Measurements from ENCODE around the gene GJB4. TPM values are rescaled to one million over a fixed set of nuclear protein-coding genes. Genes with fewer than 3 reads are reported as not detected.

The GJB4 gene
- total and polyA plus RNA-seq, 7 donors = not detected

GRCh38 chr1:34745666-34746065 lies 13.9 kb upstream of the GJB4 start:
- peaks cover 0 to 13% (median 0%) of the 10 kb centered on the region in 3 donors for H3K27me3 ChIP-seq (ENCODE audit: insufficient read depth in 3 of 3, low read length in 2 of 3)

DNA sequence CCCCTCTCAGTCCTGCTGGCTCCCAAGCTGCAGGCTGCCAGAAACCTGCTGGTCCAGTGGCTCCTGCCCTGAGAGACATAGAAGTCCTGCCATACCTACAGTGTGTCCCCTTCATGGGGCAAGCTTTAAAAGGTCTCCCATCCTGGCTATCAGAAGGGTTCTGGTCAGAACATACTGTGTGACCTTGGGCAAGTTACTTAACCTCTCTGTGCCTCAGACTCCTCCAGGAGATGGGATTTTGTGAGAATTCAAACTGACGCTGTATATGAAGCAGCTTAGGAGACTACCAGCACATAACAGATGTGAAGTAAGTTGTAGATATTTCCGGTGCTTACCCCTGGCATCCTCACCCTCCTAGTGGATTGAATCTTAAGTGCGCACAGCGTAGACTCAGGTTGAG lies 13.4 kb upstream of the GJB4 start:
- no peaks in the 10 kb centered on the region for H3K4me1 ChIP-seq
- H3K27me3 ChIP-seq (ENCODE audit: insufficient read depth in 3 of 3, low read length in 2 of 3) = peaks cover 0 to 13% (median 0%) of the 10 kb centered on the region in 3 donors
- H3K9me3 ChIP-seq = no peaks in the 10 kb centered on the region
- no peak overlapping the region for H3K27ac ChIP-seq
- whole genome bisulfite sequencing, 3 donors = 81 to 84% (median 81%) methylated on average over 4 of the region's 4 CpGs
- no peak overlapping the region for H3K4me3 ChIP-seq
- DNase-seq (no peak), ATAC-seq (no peak)
- H3K36me3 ChIP-seq (ENCODE audit: insufficient read depth in 1 of 2, low read depth in 1 of 2) = no peaks in the 10 kb centered on the region
- intact Hi-C loops (cut with DNase I) = no loop called here
- no peak for TF ChIP-seq CTCF (IDR thresholded peaks at IDR 0.05)

More at GRCh38 chr1:34745666-34746065, 13.9 kb upstream of the GJB4 start:
- Histone ChIP-seq H3K4me1 (no peaks in the 10 kb centered on the region), H3K4me3 (no peak overlapping the region), H3K27ac (no peak overlapping the region), H3K36me3 (ENCODE audit: insufficient read depth in 1 of 2, low read depth in 1 of 2) (no peaks in the 10 kb centered on the region), H3K9me3 (no peaks in the 10 kb centered on the region)
- DNase-seq = no peak
- intact Hi-C loops (cut with DNase I) = no loop called here
- WGBS, 3 donors = 69 to 89% (median 83%) methylated on average over 5 of the region's 5 CpGs
- no peak for ATAC-seq
- TF ChIP-seq CTCF (IDR thresholded peaks at IDR 0.05) = no peak

- intact Hi-C loops (cut with DNase I) = no loop called here
- Histone ChIP-seq H3K27ac (no peak overlapping the region), H3K27me3 (ENCODE audit: insufficient read depth in 3 of 3, low read length in 2 of 3) (peaks cover 0 to 13% (median 0%) of the 10 kb centered on the region in 3 donors), H3K9me3 (no peaks in the 10 kb centered on the region), H3K4me3 (no peak overlapping the region), H3K36me3 (ENCODE audit: insufficient read depth in 1 of 2, low read depth in 1 of 2) (no peaks in the 10 kb centered on the region), H3K4me1 (no peaks in the 10 kb centered on the region)
- WGBS, 3 donors = 48 to 53% (median 51%) methylated on average over 18 of the region's 18 CpGs
- ATAC-seq = no peak
- TF ChIP-seq CTCF (IDR thresholded peaks at IDR 0.05) = no peak
- DNase-seq = no peak
These were observed 12.5 kb upstream of the GJB4 start for GRCh38 chr1:34746785-34747637.

DNA sequence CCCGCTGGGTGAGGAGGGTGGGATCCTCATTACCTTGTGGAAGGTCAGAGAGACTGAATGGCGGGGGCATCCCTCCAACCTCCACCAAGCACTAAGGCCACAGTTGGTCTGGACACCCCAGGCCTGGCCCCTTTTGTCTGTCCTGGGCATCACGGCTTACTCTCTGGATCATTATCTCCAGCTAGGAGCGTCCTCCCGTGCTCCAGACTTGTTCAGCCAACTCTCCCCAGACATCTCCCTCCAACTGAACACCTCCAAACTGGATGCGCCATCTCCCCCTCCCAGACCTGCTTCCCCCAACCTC lies 11.9 kb upstream of the GJB4 start:
- ATAC-seq (no peak), DNase-seq (no peak)
- Histone ChIP-seq H3K9me3 (no peaks in the 10 kb centered on the region), H3K27me3 (ENCODE audit: insufficient read depth in 3 of 3, low read length in 2 of 3) (peaks cover 0 to 13% (median 0%) of the 10 kb centered on the region in 3 donors), H3K4me3 (no peak overlapping the region), H3K27ac (no peak overlapping the region), H3K36me3 (ENCODE audit: insufficient read depth in 1 of 2, low read depth in 1 of 2) (no peaks in the 10 kb centered on the region), H3K4me1 (no peaks in the 10 kb centered on the region)
- WGBS, 3 donors = 53 to 62% (median 55%) methylated on average over 6 of the region's 6 CpGs
- intact Hi-C loops (cut with DNase I) = no loop called here
- TF ChIP-seq CTCF (IDR thresholded peaks at IDR 0.05) = no peak

GRCh38 chr1:34749992-34750391 lies 9.5 kb upstream of the GJB4 start:
- WGBS, 3 donors = 55 to 60% (median 58%) methylated on average over 8 of the region's 8 CpGs
- H3K4me1 ChIP-seq = no peaks in the 10 kb centered on the region
- intact Hi-C loops (cut with DNase I) = no loop called here
- H3K36me3 ChIP-seq (ENCODE audit: insufficient read depth in 1 of 2, low read depth in 1 of 2) = no peaks in the 10 kb centered on the region
- DNase-seq = no peak
- no peak for ATAC-seq
- H3K27me3 ChIP-seq (ENCODE audit: insufficient read depth in 3 of 3, low read length in 2 of 3) = peaks cover 0 to 13% (median 0%) of the 10 kb centered on the region in 3 donors
- H3K9me3 ChIP-seq = no peaks in the 10 kb centered on the region
- TF ChIP-seq CTCF (IDR thresholded peaks at IDR 0.05) = no peak
- no peak overlapping the region for H3K27ac ChIP-seq
- no peak overlapping the region for H3K4me3 ChIP-seq
